ENCODE measurements around the gene ADM2. TPM values are rescaled to one million over a fixed set of nuclear protein-coding genes. Genes with fewer than 3 reads are reported as not detected.

ADM2 gene
- total RNA-seq, 1 experiment from 2014 or later = 11.9 TPM

DNA sequence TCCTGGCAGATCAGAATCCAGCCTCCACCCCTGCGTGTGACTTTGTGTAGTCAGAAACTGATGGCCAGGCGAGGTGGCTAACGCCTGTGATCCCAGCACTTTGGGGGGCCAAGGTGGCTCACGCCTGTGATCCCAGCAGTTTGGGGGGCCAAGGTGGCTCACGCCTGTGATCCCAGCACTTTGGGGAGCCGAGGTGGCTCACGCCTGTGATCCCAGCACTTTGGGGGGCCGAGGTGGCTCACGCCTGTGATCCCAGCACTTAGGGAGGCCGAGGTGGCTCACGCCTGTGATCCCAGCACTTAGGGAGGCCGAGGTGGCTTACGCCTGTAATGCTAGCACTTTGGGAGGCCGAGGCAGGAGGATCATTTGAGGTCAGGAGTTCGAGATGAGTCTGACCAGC, 31.8 kb downstream of the ADM2 start:
- peaks cover 5% of the 10 kb centered on the region for H3K23me2 ChIP-seq (ENCODE audit: insufficient read length, low read depth, low read length, poor library complexity, severe bottlenecking)

More for the DNA sequence above, 31.8 kb downstream of the ADM2 start:
- Histone ChIP-seq H2AK5ac (ENCODE audit: insufficient read length, low read length) (no peak overlapping the region), H4K91ac (ENCODE audit: insufficient read length, low read depth, low read length) (no peak overlapping the region), H4K20me1 (ENCODE audit: control insufficient read depth, insufficient read depth, insufficient read length) (peaks cover 3% of the 10 kb centered on the region), H3K4me1 (ENCODE audit: insufficient read depth, low read length) (no peaks in the 10 kb centered on the region), H3K23ac (ENCODE audit: insufficient read length, low read depth, low read length) (no peak overlapping the region), H3K9ac (ENCODE audit: extremely low read depth, insufficient read length, low read length) (no peak overlapping the region), H3K27me3 (ENCODE audit: insufficient read depth, low read length) (no peaks in the 10 kb centered on the region), H2BK120ac (ENCODE audit: low read depth, low read length, poor library complexity, severe bottlenecking) (no peak overlapping the region), H4K8ac (replicated peaks; ENCODE audit: insufficient read length, low read depth, low read length) (no peak overlapping the region), H2BK5ac (ENCODE audit: insufficient read length, low read length) (no peak overlapping the region), H4K5ac (ENCODE audit: insufficient read length, low read depth, low read length) (no peak overlapping the region), H3K79me1 (ENCODE audit: insufficient read depth, low read depth, low read length, poor library complexity, severe bottlenecking) (peaks cover 11% of the 10 kb centered on the region), H3K14ac (ENCODE audit: insufficient read depth, low read length) (no peak overlapping the region), H3K79me2 (ENCODE audit: insufficient read depth, low read length) (peaks cover 13% of the 10 kb centered on the region; the same call in 1 of the 2 replicates), H3K56ac (ENCODE audit: insufficient read length, low read depth, low read length) (no peak overlapping the region), H3K18ac (ENCODE audit: insufficient read length, low read depth, low read length) (no peak overlapping the region), H2BK12ac (ENCODE audit: insufficient read length, low read depth, low read length) (no peak overlapping the region), H2AFZ (ENCODE audit: low read length) (no peak overlapping the region), H3K4ac (ENCODE audit: low read depth, low read length) (no peak overlapping the region), H2BK15ac (ENCODE audit: low read depth, low read length) (no peak overlapping the region), H2BK20ac (ENCODE audit: low read depth, low read length, poor library complexity, severe bottlenecking) (no peak overlapping the region), H3K27ac (ENCODE audit: insufficient read length, low read depth, low read length) (no peak overlapping the region), H3T11ph (ENCODE audit: low read length) (no peak overlapping the region), H3K9me3 (ENCODE audit: control insufficient read depth, low read depth, low read length) (no peaks in the 10 kb centered on the region), H3K4me2 (ENCODE audit: insufficient read depth, insufficient read length, low read length) (no peak overlapping the region)
- no peak for DNase-seq
- no peak overlapping the region for H3K4me3 Mint-ChIP-seq
- H3K36me3 Mint-ChIP-seq (ENCODE audit: insufficient read depth in 1 of 3, low read depth in 3 of 3) = peaks cover 0 to 26% (median 25%) of the 10 kb centered on the region in 3 experiments; a peak in 6 of 7 replicates
- H3K4me1 Mint-ChIP-seq = peaks cover 10 to 11% of the 10 kb centered on the region in 2 experiments
- no peak overlapping the region for H3K27ac Mint-ChIP-seq
- TF ChIP-seq, protein P1, sequence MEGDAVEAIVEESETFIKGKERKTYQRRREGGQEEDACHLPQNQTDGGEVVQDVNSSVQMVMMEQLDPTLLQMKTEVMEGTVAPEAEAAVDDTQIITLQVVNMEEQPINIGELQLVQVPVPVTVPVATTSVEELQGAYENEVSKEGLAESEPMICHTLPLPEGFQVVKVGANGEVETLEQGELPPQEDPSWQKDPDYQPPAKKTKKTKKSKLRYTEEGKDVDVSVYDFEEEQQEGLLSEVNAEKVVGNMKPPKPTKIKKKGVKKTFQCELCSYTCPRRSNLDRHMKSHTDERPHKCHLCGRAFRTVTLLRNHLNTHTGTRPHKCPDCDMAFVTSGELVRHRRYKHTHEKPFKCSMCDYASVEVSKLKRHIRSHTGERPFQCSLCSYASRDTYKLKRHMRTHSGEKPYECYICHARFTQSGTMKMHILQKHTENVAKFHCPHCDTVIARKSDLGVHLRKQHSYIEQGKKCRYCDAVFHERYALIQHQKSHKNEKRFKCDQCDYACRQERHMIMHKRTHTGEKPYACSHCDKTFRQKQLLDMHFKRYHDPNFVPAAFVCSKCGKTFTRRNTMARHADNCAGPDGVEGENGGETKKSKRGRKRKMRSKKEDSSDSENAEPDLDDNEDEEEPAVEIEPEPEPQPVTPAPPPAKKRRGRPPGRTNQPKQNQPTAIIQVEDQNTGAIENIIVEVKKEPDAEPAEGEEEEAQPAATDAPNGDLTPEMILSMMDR (conservative IDR thresholded peaks at IDR 0.05) = no peak
- no CpG with 5 or more reads among the region's 15 CpGs for WGBS (ENCODE audit: extremely low coverage, insufficient read length, low lambda C conversion rate)
- H3K27me3 Mint-ChIP-seq (ENCODE audit: low read depth) = no peaks in the 10 kb centered on the region
- no peaks in the 10 kb centered on the region for H3K9me3 Mint-ChIP-seq
